ENCODE results near the gene YIPF3.

DNA sequence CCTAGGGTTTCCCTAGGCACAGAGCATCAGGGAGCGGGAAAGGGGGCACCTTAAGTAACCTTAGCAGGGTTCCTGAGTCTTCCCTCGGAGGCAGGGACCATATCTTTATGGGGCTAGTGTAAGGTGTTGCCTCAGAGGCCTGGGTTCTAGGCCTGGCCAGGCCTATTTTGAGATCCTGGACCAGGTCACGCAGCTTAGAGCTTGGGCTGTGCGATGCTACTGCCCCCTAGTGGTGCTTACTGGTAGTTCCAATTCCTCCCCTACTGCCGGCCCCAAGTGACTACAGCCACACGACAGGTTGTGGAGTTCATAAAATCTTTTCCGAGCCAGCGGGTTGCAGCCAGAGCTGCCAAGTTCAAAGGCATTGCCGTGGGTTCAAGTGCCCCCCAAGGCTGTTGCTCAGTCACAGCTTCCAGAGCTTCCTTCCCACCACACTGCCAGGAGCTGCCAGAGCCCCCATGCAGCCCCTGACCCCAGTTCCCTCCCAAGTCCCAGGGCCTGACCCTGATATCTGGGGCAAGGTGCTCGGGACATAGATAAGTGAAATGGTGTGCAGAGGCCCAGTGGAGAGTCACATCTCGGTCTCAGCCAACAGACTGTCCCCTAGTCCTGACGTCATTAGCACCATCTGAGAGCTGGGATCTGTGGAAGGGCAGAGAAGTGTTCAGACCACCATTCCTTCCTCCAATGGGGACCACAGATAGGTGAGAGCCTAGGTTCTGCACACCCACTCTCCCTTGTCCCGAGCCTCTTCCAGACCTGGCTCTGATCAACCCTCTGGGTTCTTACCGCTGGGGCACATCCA is 9.9 kb downstream of the YIPF3 start:
- TF ChIP-seq, protein P1, sequence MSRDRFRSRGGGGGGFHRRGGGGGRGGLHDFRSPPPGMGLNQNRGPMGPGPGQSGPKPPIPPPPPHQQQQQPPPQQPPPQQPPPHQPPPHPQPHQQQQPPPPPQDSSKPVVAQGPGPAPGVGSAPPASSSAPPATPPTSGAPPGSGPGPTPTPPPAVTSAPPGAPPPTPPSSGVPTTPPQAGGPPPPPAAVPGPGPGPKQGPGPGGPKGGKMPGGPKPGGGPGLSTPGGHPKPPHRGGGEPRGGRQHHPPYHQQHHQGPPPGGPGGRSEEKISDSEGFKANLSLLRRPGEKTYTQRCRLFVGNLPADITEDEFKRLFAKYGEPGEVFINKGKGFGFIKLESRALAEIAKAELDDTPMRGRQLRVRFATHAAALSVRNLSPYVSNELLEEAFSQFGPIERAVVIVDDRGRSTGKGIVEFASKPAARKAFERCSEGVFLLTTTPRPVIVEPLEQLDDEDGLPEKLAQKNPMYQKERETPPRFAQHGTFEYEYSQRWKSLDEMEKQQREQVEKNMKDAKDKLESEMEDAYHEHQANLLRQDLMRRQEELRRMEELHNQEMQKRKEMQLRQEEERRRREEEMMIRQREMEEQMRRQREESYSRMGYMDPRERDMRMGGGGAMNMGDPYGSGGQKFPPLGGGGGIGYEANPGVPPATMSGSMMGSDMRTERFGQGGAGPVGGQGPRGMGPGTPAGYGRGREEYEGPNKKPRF (IDR thresholded peaks at IDR 0.05; ENCODE audit: low read depth, low read length): no peak
- TF ChIP-seq, protein P2, sequence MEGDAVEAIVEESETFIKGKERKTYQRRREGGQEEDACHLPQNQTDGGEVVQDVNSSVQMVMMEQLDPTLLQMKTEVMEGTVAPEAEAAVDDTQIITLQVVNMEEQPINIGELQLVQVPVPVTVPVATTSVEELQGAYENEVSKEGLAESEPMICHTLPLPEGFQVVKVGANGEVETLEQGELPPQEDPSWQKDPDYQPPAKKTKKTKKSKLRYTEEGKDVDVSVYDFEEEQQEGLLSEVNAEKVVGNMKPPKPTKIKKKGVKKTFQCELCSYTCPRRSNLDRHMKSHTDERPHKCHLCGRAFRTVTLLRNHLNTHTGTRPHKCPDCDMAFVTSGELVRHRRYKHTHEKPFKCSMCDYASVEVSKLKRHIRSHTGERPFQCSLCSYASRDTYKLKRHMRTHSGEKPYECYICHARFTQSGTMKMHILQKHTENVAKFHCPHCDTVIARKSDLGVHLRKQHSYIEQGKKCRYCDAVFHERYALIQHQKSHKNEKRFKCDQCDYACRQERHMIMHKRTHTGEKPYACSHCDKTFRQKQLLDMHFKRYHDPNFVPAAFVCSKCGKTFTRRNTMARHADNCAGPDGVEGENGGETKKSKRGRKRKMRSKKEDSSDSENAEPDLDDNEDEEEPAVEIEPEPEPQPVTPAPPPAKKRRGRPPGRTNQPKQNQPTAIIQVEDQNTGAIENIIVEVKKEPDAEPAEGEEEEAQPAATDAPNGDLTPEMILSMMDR (IDR thresholded peaks at IDR 0.05 in 2 of 3, conservative IDR thresholded peaks at IDR 0.05 in 1 of 3; ENCODE audit: insufficient read depth in 2 of 3, low read depth in 1 of 3, low read length in 3 of 3): peak; percentile 98
- TF ChIP-seq CBFB (CRISPR knock-in tag; IDR thresholded peaks at IDR 0.05) (no peak), SMARCA4 (IDR thresholded peaks at IDR 0.05) (no peak), POLR2AphosphoS5 (IDR thresholded peaks at IDR 0.05; ENCODE audit: control insufficient read depth, insufficient read depth, low read depth, low read length) (no peak), NR2C2 (CRISPR knock-in tag; IDR thresholded peaks at IDR 0.05) (no peak), NR2C2 (tag; IDR thresholded peaks at IDR 0.05) (no peak), ATF2 (CRISPR knock-in tag; IDR thresholded peaks at IDR 0.05) (no peak), RCOR1 (IDR thresholded peaks at IDR 0.05; ENCODE audit: borderline replicate concordance in 1 of 2, low read depth in 2 of 2, low read length in 2 of 2) (peak in 1 of 2 experiments; percentile 71; a peak in 2 of 4 replicates), ZNF57 (CRISPR knock-in tag; IDR thresholded peaks at IDR 0.05) (no peak), JUND (IDR thresholded peaks at IDR 0.05; ENCODE audit: borderline replicate concordance, low read depth, low read length) (no peak), JUND (tag; IDR thresholded peaks at IDR 0.05; ENCODE audit: borderline replicate concordance, low read depth, low read length) (no peak; the same call in 2 of the 3 replicates)
- TF ChIP-seq, protein P3, sequence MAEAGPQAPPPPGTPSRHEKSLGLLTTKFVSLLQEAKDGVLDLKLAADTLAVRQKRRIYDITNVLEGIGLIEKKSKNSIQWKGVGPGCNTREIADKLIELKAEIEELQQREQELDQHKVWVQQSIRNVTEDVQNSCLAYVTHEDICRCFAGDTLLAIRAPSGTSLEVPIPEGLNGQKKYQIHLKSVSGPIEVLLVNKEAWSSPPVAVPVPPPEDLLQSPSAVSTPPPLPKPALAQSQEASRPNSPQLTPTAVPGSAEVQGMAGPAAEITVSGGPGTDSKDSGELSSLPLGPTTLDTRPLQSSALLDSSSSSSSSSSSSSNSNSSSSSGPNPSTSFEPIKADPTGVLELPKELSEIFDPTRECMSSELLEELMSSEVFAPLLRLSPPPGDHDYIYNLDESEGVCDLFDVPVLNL (CRISPR knock-in tag; IDR thresholded peaks at IDR 0.05; ENCODE audit: low read depth): no peak
